Measurements from ENCODE around the gene TBC1D3B. TPM values are rescaled to one million over a fixed set of nuclear protein-coding genes. Genes with fewer than 3 reads are reported as not detected.

The TBC1D3B gene
- total RNA-seq, 1 experiment from 2014 or later, result 12.5 TPM

GRCh38 chr17:36184023-36184765, 7.8 kb upstream of the TBC1D3B start:
- TF ChIP-seq, protein P1, sequence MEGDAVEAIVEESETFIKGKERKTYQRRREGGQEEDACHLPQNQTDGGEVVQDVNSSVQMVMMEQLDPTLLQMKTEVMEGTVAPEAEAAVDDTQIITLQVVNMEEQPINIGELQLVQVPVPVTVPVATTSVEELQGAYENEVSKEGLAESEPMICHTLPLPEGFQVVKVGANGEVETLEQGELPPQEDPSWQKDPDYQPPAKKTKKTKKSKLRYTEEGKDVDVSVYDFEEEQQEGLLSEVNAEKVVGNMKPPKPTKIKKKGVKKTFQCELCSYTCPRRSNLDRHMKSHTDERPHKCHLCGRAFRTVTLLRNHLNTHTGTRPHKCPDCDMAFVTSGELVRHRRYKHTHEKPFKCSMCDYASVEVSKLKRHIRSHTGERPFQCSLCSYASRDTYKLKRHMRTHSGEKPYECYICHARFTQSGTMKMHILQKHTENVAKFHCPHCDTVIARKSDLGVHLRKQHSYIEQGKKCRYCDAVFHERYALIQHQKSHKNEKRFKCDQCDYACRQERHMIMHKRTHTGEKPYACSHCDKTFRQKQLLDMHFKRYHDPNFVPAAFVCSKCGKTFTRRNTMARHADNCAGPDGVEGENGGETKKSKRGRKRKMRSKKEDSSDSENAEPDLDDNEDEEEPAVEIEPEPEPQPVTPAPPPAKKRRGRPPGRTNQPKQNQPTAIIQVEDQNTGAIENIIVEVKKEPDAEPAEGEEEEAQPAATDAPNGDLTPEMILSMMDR (IDR thresholded peaks at IDR 0.05; ENCODE audit: insufficient read depth in 1 of 2, low read depth in 1 of 2, low read length in 1 of 2, severe bottlenecking in 1 of 2, unreplicated experiment in 1 of 2), result no peak
- H3K27ac Mint-ChIP-seq (ENCODE audit: unreplicated experiment), result no peak overlapping the region
- no peak for DNase-seq
- ChIA-PET POLR2A (interaction anchor here (0.5 kb wide), 1 partner anchor 13 kb away, joined by 3 read pairs; no protein-coding TSS in a partner anchor), CTCF (interaction anchor here (0.7 kb wide), 1 partner anchor 307 kb away, joined by 3 read pairs; no protein-coding TSS in a partner anchor)
- Histone ChIP-seq H3K27me3 (replicated peaks; ENCODE audit: control insufficient read depth, insufficient read depth, low read length) (peaks cover 1% of the 10 kb centered on the region), H3K36me3 (ENCODE audit: control insufficient read depth, insufficient read depth, low read length) (no peaks in the 10 kb centered on the region), H3K4me1 (peaks cover 4% of the 10 kb centered on the region; the same call in 1 of the 2 replicates), H3K4me3 (ENCODE audit: low read depth, low read length) (no peak overlapping the region), H3K9me3 (no peaks in the 10 kb centered on the region)
- no peaks in the 10 kb centered on the region for H3K36me3 Mint-ChIP-seq (ENCODE audit: insufficient read depth, unreplicated experiment)
- intact Hi-C loops (cut with micrococcal nuclease; ENCODE audit: unreplicated experiment), result no loop called here
- BruUV-seq (replicated peaks), result no TSS peak
- no peaks in the 10 kb centered on the region for H3K4me1 Mint-ChIP-seq (ENCODE audit: low read depth, unreplicated experiment)
- H3K4me3 Mint-ChIP-seq (ENCODE audit: unreplicated experiment), result peak overlapping the region; percentile 57
- no peaks in the 10 kb centered on the region for H3K9me3 Mint-ChIP-seq (ENCODE audit: unreplicated experiment)
- H3K27me3 Mint-ChIP-seq (ENCODE audit: insufficient read depth, unreplicated experiment), result peaks cover 28% of the 10 kb centered on the region

DNA sequence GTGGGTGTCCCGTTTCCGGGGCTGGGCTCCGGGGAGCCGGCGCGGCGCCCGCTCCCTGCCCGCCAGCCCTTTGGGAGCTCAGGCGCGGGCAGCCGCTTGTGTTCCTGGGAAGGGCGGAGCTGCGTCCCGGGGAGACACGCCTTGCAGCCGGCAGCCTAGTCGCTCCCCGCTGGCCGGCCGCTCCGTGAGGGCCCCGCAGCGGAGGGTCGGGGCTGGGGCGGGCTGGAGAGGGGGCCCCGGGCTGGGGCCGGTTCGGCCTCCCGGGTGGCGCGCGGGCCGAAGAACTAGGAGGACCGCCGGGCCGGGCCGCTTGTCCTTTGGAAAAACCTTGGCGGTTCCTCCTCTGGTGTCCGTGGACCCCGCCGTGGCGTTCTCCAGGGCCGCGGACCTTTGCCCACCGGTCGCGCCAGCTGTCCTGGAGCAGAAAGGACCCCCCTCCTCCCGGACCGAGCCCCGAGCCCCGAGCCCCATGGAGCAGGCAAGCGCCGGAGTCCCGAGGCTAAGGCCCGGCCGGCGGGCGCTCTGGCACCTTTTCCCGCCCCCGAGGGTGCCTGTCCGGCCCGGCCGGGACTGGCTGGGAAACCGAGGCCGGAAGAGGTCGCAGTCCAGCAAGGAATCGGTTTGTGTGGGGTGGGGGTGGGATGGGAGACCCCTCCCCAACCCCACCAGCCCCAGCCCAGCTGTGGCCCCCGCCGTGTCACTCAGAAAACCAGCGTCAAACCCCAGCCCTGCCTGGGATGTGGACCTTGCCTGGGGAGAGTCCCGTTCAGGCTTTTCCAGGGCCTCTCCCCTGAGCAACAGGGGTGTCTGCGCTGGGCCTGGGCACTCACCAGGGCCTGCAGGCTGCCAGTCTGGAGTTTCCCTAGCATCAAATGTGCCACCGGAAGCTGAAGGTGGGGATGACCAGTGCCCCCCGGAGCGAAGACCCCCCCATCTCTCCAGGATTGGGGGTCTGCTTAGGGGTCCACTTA, 6.8 kb upstream of the TBC1D3B start:
- intact Hi-C loops (cut with micrococcal nuclease; ENCODE audit: unreplicated experiment), result no loop called here
- Mint-ChIP-seq H3K27me3 (ENCODE audit: insufficient read depth, unreplicated experiment) (peaks cover 21% of the 10 kb centered on the region), H3K9me3 (ENCODE audit: unreplicated experiment) (no peaks in the 10 kb centered on the region), H3K27ac (ENCODE audit: unreplicated experiment) (no peak overlapping the region), H3K4me3 (ENCODE audit: unreplicated experiment) (peak overlapping the region; percentile 57), H3K4me1 (ENCODE audit: low read depth, unreplicated experiment) (no peaks in the 10 kb centered on the region), H3K36me3 (ENCODE audit: insufficient read depth, unreplicated experiment) (no peaks in the 10 kb centered on the region)
- DNase-seq, result peak; percentile 72 to 77
- no peaks in the 10 kb centered on the region for H3K36me3 ChIP-seq (ENCODE audit: control insufficient read depth, insufficient read depth, low read length)
- H3K27me3 ChIP-seq (replicated peaks; ENCODE audit: control insufficient read depth, insufficient read depth, low read length), result peaks cover 1% of the 10 kb centered on the region
- no peaks in the 10 kb centered on the region for H3K9me3 ChIP-seq
- POLR2A ChIA-PET, result interaction anchor here (0.5 to 0.6 kb wide), 2 partner anchors 14 to 48 kb away, joined by 3 to 13 read pairs; no protein-coding TSS in a partner anchor
- CTCF ChIA-PET, result interaction anchor here (0.6 to 1.0 kb wide), 3 partner anchors 24 to 419 kb away, joined by 3 to 6 read pairs (median 4); no protein-coding TSS in a partner anchor
- peak overlapping the region; percentile 47 for H3K4me3 ChIP-seq (ENCODE audit: low read depth, low read length)
- TF ChIP-seq, protein P1 (IDR thresholded peaks at IDR 0.05; ENCODE audit: insufficient read depth in 1 of 2, low read depth in 1 of 2, low read length in 1 of 2, severe bottlenecking in 1 of 2, unreplicated experiment in 1 of 2), result no peak
- no TSS peak for BruUV-seq (replicated peaks)
- peaks cover 4% of the 10 kb centered on the region; the same call in 1 of the 2 replicates for H3K4me1 ChIP-seq
